HG02885 (cell line): ENCODE results near the gene RPS27.

Experiments used
- ATAC-seq: cut with Tn5 transposase; IDR thresholded peaks from one replicate; pipeline ENCODE4 v1.9.1; 2021; ENCODE audit warnings: mild to moderate bottlenecking; ENCODE audit not compliant: unreplicated experiment, poor library complexity

The RPS27 gene

DNA sequence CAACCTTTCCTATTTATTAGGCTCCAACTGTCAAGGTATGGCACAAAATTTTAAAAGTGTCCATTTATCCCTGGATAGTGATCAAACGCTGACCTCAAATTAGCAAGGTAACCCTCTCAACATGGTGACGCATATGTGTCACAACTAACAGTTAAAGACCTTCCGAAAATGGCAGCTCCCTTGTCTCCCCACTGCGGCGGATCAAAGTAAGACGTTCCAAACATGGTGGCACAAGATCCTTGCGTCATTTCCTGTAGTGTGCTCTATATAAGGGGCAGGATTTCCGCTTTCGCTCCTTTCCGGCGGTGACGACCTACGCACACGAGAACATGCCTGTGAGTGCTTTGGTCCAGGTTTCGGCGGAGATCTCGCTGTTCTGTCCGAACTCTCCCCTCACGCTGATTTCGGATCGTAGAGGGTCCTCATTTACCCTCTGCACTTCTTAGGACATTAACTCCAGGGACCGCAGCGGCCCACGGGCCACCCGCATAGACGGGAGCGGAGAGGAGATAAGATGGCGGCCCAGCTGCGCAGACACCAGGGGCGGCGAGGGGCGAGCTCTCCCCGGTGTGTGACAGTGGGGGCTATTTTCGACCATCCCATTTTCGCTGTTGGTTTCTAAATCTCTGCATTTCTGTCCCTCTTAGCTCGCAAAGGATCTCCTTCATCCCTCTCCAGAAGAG, at the start of gene RPS27:
TSS of gene RPS27 (plus strand) at position 295 of the 683 bp plus-strand sequence. CDS start at position 330, 35 bp downstream.
- peak; percentile 80 for ATAC-seq

DNA sequence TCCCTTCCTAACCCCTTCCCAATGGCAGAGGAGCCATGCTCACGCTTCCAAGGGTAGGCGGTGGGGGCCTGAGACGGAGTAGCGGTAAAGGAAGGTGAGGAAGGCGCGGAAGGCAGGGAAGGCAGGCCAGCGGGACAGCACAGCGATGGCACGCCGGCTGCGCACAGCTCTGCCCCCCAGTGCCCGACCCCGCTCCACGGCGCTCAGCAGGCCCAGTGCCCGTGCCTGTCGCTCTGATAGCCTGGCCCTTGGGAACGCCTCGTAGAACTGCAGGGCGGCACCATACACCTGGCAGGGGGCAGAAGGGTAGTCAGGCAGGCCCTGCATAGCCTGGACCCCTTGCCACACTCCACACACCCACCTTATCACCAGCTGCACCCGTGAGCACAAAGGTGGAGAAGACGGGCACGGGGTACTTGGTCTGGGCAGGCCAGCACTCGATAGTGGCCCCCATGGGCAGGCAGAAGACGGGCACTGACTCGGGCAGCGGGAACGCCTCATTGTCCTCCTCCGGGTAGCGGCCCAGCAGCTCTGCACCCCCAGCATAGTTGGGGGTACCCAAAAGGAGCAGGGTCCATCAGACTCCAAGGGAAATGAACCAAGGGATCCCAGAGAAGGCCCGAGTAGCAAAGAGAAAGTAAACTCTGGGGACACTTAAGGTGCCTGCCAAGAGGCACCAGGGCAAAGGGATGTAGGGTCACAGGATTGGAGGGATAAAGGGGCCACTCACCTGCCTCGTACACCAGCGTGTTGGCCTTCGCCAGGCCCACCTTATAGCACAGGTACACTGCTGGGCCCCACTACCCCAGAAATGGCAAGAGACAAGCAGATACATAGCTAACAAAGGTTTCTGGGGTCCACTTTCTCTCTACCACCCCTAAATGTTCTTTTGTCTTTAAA, 48.5 kb upstream of the RPS27 start:
- ATAC-seq = no peak

DNA sequence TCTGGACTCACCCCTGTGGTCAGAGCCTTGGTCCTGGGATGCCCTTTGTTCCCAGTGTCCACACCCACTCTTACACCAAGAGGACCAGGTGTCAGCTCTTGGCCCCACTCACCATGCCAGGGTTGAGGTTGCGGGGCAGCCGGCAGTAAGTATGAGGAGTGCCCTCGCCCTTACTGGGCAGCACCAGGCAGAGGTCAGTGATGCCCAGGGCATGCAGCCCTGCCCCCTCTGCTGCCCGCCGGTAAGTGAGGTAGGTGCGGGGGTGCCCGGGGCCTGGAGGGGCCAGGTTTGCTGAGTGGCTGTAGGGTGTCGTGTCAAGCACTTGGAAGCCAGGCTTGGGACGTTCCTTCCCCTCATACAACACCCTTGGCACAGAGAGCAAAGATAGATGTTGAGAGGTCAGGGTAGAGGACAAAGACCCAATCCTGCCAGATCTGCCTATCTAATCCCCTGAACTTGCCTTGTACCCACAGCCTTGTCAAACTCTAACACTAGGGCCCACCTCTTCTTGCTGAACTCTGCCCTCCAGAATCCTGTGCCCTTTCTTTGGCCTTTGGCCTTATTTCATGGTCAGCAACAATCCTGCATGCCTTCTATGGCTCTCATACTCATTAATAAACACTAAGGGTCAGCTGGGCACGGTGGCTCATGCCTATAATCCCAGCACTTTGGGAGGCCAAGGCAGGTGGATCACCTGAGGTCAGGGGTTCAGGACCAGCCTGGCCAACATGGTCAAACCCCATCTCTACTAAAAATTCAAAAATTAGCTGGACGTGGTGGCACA, 47.6 kb upstream of the RPS27 start:
- no peak for ATAC-seq

DNA sequence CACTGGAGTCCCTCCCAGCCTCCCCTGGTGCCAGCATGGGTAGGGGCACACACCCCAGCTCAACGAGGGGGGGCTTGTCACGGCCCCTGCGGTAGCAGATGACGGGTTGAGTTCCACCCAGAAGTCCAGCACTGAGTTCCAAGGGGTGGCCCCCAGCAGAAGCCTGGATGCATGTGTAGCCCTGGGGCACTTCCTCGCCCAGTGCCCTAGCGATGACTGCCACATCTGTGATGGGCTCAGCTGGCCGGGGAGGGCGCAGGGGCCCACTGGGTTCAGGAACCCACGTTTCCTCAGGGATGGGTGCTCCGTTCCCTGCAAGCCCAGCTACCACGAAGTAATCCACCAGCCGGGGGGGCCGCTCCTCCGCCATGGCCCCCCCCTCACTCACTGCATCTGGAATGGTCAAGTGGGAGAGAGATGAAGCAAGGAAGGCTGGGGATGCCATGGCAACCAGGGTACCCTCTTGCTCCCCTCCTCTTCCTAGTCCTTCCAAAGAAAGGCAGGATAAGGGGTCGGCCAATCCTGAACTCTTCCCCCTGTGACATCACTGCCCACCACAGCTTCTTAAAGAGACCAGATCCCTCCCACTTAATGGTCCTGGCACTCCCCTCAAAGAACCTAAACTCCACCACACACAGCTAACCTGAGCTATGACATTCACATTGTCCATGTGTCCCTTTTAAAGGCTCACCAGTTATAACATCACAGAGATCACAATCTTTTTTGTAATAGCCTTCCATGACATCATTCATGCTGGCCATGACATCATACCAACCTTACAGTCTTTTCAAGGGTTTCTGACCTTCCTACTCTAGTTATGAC, 46.3 kb upstream of the RPS27 start:
- ATAC-seq = no peak

DNA sequence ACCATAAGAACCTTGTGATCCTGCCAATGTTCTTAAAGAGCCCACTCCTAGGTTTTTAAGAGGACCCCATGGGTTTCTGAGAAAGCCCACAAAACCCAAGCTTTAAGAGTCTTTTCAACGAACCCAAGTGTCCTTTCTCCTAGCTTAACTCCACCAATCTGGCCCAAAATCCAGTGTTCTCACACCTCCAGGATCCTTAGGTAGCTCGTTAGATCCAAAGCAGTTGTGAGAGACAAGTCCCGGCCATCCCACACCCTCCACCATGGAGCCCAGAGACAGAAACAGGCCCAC, 45.8 kb upstream of the RPS27 start:
- no peak for ATAC-seq

DNA sequence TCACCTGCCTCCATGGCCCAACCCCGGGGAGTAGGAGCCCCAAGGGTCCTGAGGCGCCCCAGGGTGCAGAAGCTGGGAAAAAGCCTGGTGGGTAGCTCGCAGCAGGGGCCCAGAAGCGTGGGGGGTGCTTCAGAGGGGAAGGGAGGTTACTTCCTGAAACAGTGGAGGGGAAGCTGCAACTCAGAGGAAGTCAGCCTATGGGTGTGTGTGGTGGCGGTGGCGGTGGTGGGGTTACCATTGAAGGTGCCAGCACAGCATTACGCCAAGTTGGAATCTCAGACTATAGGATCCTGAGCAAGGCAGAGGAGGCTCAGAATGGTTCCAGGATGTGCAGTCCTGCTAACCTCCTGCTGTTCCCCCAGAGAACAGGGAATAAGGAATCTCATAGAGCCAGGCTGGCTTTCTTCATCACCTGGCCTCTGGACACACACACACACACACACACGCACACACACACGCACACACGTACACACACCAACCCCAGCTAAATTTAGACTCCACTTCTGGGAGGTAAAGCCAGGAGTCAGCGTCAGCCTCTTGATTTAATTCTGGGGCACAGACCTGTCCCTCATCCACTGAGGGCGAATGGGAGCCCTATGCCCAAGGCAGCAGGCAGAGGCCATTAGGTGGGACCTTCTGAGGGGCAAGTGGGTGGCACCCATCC, 45.3 kb upstream of the RPS27 start:
- ATAC-seq = peak; percentile 29

DNA sequence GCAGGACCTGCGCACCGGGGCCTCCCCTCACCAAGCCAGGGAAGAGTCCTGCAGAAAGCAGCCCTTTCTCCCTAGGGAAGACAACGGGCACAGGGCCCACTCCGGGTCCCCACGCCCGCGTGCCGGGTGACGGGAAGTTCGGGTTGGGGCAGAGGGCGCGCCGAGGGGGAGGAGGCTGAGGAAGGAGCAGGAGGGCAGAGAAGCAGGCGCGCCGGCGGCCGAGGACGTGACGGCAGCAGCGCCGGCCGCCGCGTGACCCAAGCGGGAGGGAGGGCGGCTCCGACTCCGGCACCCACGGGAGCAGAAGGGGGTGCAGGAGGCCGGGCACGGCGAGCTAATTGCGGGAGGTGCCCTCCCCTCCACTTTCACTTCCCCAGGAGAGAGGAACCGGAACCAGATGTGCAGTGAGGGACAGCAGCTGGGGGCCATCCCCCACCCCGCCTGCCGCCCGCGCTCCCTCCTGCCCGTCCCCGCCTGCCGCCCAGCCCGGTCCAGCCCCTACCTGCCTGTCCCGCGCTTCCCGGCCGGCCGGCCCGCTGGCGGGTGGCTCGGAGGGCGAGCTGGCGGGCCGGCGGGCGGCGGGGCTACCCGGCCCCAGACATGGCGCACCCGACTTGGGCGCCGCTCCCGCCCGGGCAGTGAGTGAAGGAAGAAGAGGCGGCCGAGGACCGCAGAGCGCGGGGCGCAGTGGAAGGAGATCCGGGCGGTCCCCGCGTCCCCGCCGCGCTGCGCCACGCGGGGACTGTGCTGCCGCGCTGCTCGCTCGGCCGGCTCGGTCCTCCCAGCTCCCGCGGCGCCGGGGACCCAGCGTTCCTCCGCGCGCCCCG, 44.6 kb upstream of the RPS27 start:
- ATAC-seq = peak; percentile 71

DNA sequence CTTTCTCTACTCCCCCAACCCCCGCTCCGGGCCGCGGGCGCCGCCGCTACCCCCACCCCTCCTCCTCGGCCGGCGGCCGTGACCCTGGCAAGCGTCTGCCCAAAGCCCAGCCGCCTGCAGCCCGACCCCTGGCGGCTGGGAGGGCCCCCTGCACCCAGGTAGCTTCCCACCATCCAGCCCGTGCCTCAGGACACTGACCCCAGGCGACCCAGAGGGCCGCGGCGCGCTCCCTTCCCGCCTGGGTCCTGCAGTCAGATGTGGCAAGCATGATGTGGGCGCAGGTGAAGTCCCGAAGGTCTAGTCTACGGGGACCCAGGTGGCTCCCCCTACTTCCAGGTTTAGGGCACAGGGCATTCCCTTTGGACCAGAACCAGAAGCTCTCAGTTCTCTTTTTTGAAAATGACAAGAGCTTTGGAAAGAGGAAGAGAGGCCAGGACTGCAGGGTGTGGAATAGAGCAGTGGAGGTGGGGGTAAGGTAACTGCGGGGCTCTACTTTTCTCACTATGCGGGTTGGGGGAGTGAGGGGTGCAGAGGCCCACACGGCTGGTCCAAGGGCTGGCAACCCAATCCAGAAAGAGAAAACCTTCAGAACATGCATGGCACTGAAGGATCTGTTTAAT, 43.8 kb upstream of the RPS27 start, which contains the start of gene DENND4B:
TSS of gene DENND4B (minus strand) at position 97 of the 620 bp plus-strand sequence. CDS start 2,344 bp downstream, outside the sequence.
- peak; percentile 74 for ATAC-seq

DNA sequence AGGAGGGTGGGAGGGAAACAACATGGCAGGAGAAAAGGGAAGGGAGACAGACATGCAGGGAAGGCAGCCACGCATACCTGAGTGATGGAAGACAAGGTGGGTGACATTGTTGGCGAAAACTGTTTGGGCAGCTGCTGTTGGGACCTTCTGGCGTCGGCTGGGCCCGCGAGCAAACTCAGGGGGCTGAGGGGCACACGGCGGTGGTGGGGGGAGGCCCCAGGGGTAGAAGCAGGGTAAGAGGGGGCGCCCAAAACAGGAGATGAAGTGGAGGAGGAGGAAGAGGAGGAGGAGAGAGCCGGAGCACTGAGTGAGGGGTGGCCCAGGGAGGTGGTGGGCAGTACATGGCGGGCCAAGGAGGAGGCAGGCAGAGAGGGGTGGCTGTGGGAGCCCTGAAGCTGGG, 39.4 kb upstream of the RPS27 start:
- no peak for ATAC-seq

DNA sequence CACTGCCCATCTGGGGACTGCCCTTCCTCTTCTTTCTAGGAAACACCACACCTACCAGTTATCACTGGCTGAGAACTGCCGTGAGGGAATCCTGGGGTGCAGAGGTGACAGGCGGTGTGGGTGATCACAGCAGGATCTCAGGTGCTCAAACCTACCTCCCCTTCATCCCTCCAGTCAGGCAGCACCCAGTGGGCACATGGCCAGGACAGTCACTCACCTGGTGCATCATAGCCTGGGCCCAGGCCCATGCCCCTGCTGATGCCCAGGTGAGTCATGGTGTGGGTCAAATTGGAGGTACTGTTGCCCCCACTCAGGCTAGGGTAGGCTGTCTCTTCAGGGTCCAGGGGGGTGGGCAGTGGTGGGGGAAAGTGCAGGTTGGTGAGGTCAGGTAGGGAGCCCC, 38.8 kb upstream of the RPS27 start:
- no peak for ATAC-seq

DNA sequence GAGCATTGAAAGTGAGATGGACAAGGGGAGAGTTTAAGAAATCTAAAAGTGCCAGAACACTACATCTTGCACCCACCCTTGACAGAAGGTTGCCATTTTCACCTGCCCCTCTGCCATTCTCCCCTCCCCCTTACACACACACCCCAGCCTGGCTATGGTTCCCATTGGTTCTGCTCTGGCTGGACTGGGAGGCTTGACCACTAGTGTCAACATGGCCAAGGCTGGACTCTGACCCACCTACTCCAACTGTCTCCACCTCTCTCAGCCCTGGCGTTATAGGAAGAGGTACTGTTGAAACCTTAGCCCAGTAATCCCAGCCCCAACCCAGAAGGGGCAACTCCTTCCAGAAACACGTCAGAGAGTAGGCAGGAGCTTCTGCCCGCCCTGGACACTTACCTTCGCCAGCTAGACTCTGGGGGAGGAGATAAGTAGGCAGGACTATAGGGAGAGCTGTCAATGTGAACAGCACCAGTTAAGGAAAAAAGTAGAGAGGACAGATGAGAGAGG, 36.6 kb upstream of the RPS27 start:
- ATAC-seq = no peak

DNA sequence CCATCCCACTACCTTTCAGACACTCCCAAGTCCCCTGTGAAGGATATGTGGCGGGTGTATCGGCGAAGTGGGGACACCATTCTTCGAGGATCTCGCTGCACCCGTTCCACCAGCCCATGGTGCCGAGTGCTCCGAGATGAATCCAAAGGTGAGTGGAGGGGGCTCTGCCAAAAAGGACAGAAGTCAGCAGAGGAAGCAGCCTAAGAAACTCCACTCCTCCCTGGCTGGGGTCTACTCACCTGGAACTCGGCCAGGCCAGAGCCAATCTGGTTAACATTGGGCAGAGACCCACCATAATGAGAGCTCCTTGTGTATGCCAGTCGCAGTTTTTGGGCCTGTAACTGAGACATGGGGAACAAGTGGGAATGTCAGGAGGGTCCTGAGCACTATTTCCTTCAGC, 35.7 kb upstream of the RPS27 start:
- ATAC-seq = no peak

DNA sequence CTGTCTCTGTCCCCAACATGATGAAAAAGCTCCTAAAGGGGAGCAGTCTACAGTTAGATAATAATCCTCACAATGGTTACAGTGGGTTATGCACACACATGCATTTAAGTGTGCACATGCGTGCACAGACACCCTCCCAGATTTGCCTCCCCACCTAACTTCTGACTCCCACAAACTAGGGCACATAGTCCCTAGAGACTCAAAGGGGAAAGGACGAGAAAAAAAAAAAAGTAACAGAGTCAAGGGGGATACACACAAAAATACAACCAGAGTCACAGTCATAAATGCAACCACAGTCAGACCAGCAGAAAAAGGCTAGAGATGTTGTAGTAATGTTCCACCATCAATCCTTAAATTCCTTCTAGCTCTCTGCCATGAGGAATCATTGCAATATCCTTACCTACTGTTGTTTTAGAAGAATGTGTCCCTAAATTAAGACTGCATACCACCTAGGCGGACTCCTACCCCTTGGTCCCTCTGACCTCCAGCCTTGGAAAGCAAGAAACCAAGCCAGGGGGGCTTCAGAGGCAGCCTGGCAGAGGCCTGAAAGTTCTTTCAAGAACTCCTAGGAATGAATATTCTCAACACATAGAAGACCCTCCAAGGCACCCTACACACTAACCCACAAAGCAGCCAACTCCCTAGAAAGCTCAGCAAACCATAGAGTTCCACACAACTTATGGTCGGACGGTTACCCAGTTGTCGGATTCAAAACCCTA, 33.4 kb upstream of the RPS27 start:
- no peak for ATAC-seq

DNA sequence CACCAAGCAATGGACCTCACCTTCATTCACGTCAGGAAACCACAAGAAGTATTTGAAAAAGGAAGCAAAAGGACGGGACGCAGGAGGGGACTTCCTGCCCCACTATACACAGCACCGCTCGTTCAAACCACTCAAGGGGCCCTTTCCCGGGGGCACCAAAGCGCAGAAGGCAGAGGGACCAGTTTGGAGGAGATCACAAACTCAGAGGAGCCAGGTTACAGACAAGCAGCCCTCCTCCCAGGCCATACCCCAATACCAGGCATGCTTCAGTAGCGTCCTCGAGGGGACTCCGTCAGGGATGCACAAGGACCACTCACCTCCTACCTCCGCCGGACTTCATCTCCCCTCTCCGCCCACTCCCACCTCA, 32.8 kb upstream of the RPS27 start:
- ATAC-seq = peak; percentile 12

DNA sequence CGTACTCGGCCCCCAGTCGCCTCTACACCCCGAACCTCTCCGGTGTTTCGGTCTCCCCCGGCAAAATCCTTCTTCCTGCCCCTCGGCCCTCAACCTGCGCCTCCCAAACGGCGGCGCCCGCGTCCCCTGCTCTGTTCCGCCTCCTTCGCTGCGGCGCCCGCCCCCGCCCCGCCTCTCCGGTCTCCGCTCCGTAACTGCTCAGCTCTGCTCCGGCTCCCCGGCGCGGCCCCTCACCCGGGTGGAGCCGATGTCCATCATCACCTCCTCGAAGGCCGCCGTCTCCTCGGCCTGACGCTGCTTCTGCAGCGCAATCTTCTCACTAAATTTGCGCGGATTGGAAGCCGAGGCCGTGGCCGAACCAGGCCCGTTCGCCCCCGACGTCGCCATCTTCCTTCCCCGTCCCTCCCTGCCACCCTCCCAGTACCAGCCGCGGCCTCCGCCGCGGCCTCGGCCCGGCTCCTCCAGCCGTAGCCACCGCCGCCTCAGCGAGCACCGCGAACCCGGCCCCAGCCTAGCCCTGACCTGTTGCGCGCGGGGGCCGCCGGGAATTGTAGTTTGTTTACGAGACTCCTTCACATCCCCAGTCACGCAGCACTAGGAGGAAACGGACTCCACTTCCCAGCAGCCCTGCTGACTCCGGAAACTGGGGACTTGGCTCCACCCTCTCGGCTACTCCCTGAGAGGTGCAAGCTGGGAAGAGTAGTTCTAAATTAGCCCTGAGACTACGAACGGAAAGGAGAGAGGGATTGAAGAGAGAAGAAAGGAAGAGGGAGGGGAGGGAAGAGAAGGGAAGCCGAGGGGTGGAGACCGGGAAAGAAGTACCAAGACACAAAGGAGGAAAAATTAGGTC, 32.2 kb upstream of the RPS27 start, which contains the start of gene CRTC2:
TSS of gene CRTC2 (minus strand) at position 502 of the 850 bp plus-strand sequence. CDS start at position 387, 115 bp downstream.
- peak; percentile 82 for ATAC-seq

DNA sequence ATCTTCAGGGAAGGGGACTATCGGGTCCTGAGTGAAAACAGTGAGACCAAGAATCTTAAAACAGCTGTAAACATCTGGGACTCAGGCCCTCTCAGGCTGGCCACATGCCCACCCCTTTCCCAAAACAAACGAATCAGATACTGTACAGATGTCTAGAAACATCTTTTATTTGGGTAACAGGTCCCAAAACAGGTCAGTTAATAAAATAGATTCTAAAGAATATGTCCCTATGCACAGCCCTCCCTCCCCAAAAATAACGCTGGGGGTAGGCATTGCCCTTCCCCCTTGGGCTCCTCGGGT, 31.7 kb upstream of the RPS27 start:
- ATAC-seq = no peak

DNA sequence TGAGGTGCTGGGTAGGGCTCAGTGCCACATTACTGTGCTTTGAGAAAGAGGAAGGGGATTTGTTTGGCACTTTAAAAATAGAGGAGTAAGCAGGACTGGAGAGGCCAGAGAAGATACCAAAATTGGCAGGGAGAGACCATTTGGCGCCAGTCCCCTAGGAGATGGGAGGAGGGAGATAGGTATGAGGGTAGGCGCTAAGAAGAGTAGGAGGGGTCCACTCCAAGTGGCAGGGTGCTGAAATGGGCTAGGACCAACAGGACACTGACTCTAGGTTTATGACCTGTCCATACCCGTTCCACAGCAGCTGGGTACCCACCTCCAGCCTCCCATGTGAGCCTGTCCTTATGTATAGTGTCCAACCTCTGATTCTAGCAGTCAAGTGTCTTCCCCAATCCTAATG, 31.1 kb upstream of the RPS27 start:
- ATAC-seq = no peak
